ENCODE measurements around the gene MZT2B.
"Not testable (repeated sequence)": the region's sequence is repeated elsewhere in the genome, so short reads cannot be mapped to it uniquely, and the experiment has no call there.

GRCh38 chr2:130195089-130195635 is 13.1 kb downstream of the MZT2B start:
- not testable (repeated sequence) for TF ChIP-seq EP300 (conservative IDR thresholded peaks at IDR 0.05; ENCODE audit: poor library complexity, severe bottlenecking); TAF1 (IDR thresholded peaks at IDR 0.05; ENCODE audit: low read depth); CTCF (IDR thresholded peaks at IDR 0.05; ENCODE audit: poor library complexity, severe bottlenecking)
